ENCODE data around the gene CYP2B6.
"Not testable (repeated sequence)": the region's sequence is repeated elsewhere in the genome, so short reads cannot be mapped to it uniquely, and the experiment has no call there.

The CYP2B6 gene

DNA sequence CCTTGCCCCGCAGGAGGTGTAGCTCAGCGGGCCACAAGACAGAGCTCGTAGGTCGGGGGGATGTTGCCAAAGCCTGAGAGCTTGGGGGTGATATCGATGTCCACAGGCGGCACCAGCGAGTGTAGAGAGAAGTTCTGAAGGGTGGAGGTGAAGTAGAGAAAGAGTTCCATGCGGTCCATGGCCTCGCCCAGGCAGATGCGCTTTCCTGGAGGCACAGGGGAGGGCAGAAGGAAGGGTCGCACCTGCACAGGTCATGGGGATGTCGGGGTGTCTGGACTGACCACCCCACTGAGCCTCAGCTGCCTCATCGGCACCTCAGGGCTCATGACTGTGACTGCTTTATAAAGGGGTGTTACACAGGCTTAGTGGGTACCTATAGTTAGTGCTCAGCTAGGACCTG, 59.3 kb downstream of the CYP2B6 start:
- no peak overlapping the region for H3K27ac ChIP-seq (ENCODE audit: low read depth, low read length)
- H3K79me2 ChIP-seq (ENCODE audit: control insufficient read depth, low read length) = no peaks in the 10 kb centered on the region
- no peak overlapping the region for H3K4me3 ChIP-seq (ENCODE audit: low read length)
- no peaks in the 10 kb centered on the region for H3F3A ChIP-seq (ENCODE audit: control insufficient read depth, insufficient read depth)
- H3K9me3 ChIP-seq (ENCODE audit: control insufficient read depth, insufficient read depth, low read length) = no peaks in the 10 kb centered on the region
- no peak overlapping the region for H3K4me2 ChIP-seq (ENCODE audit: low read length)
- TF ChIP-seq EZH2phosphoT487 (IDR thresholded peaks at IDR 0.05; ENCODE audit: borderline replicate concordance, low read length) (no peak), CTCF (IDR thresholded peaks at IDR 0.05; ENCODE audit: low read depth, low read length, poor library complexity, severe bottlenecking) (no peak)
- no peaks in the 10 kb centered on the region for H3K4me1 ChIP-seq (ENCODE audit: control insufficient read depth, low read length)
- H4K20me1 ChIP-seq (ENCODE audit: control insufficient read depth, insufficient read depth, low read depth, low read length) = no peaks in the 10 kb centered on the region
- H3K36me3 ChIP-seq (ENCODE audit: control insufficient read depth, low read length) = no peaks in the 10 kb centered on the region
- H3K9me2 ChIP-seq (replicated peaks; ENCODE audit: control insufficient read depth, low read length) = no peaks in the 10 kb centered on the region
- H3K27me3 ChIP-seq (ENCODE audit: control insufficient read depth, low read length) = no peaks in the 10 kb centered on the region

- H3K4me2 ChIP-seq (ENCODE audit: low read length); H3K9me2 ChIP-seq (replicated peaks; ENCODE audit: control insufficient read depth, low read length); H3K4me1 ChIP-seq (ENCODE audit: control insufficient read depth, low read length); H4K20me1 ChIP-seq (ENCODE audit: control insufficient read depth, insufficient read depth, low read depth, low read length); H3K79me2 ChIP-seq (ENCODE audit: control insufficient read depth, low read length); H3K4me3 ChIP-seq (ENCODE audit: low read length); H3K36me3 ChIP-seq (ENCODE audit: control insufficient read depth, low read length); H3K27ac ChIP-seq (ENCODE audit: low read depth, low read length); H3F3A ChIP-seq (ENCODE audit: control insufficient read depth, insufficient read depth); H3K9me3 ChIP-seq (ENCODE audit: control insufficient read depth, insufficient read depth, low read length); H3K27me3 ChIP-seq (ENCODE audit: control insufficient read depth, low read length): not testable (repeated sequence)
Measured at GRCh38 chr19:41052162-41052561, 61.1 kb downstream of the CYP2B6 start.

DNA sequence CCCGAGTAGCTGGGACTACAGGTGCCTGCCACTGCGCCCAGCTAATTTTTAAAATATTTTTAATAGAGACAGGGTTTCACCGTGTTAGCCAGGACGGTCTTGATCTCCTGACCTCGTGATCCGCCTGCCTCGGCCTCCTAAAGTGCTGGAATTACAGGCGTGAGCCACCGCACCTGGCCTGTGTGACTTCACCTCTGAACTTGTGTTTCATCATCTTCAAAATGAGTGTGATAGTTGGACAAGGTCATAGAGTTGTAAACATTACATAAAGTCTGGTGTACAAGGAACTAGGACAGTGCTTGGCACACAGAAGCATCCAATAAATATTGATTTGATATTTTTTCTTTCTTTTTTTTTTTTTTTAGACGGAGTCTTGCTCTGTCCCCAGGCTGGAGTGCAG, 62.2 kb downstream of the CYP2B6 start:
- H3K27me3 ChIP-seq (ENCODE audit: control insufficient read depth, low read length); H3K36me3 ChIP-seq (ENCODE audit: control insufficient read depth, low read length); H3K9me2 ChIP-seq (replicated peaks; ENCODE audit: control insufficient read depth, low read length); H3K4me1 ChIP-seq (ENCODE audit: control insufficient read depth, low read length); H3F3A ChIP-seq (ENCODE audit: control insufficient read depth, insufficient read depth); H3K4me2 ChIP-seq (ENCODE audit: low read length); H4K20me1 ChIP-seq (ENCODE audit: control insufficient read depth, insufficient read depth, low read depth, low read length); H3K4me3 ChIP-seq (ENCODE audit: low read length); H3K27ac ChIP-seq (ENCODE audit: low read depth, low read length); H3K9me3 ChIP-seq (ENCODE audit: control insufficient read depth, insufficient read depth, low read length); H3K79me2 ChIP-seq (ENCODE audit: control insufficient read depth, low read length): not testable (repeated sequence)

- Histone ChIP-seq H3K4me1 (ENCODE audit: control insufficient read depth, low read length) (no peaks in the 10 kb centered on the region), H4K20me1 (ENCODE audit: control insufficient read depth, insufficient read depth, low read depth, low read length) (no peaks in the 10 kb centered on the region), H3K4me2 (ENCODE audit: low read length) (no peak overlapping the region), H3K27ac (ENCODE audit: low read depth, low read length) (no peak overlapping the region), H3K27me3 (ENCODE audit: control insufficient read depth, low read length) (peaks cover 12% of the 10 kb centered on the region), H3K9me3 (ENCODE audit: control insufficient read depth, insufficient read depth, low read length) (no peaks in the 10 kb centered on the region), H3K9me2 (replicated peaks; ENCODE audit: control insufficient read depth, low read length) (no peaks in the 10 kb centered on the region), H3K79me2 (ENCODE audit: control insufficient read depth, low read length) (no peaks in the 10 kb centered on the region), H3K36me3 (ENCODE audit: control insufficient read depth, low read length) (no peaks in the 10 kb centered on the region), H3F3A (ENCODE audit: control insufficient read depth, insufficient read depth) (no peaks in the 10 kb centered on the region), H3K4me3 (ENCODE audit: low read length) (no peak overlapping the region)
- TF ChIP-seq EZH2phosphoT487 (IDR thresholded peaks at IDR 0.05; ENCODE audit: borderline replicate concordance, low read length) (no peak), CTCF (IDR thresholded peaks at IDR 0.05; ENCODE audit: low read depth, low read length, poor library complexity, severe bottlenecking) (no peak)
Measured at GRCh38 chr19:41064974-41065569, 74.0 kb downstream of the CYP2B6 start.
